Thyroid gland (tissue), 4 donors: Measurements from ENCODE around the gene OR8J3.

Source experiments
- CTCF ChIP-seq, 6 experiments: fragments of 200-600 bp in 3 of 6; fragments of 450-650 bp in 3 of 6; sonication (generic) in 3 of 6; IDR thresholded peaks; one replicate each; pipeline ENCODE4 v1.5.1; 2016 to 2019; ENCODE audit warnings: antibody characterized with exemption in 6 of 6, mild to moderate bottlenecking in 2 of 6, inconsistent platforms in 1 of 6, moderate library complexity in 1 of 6
- POLR2A ChIP-seq, 2 donors: fragments of 450-650 bp; IDR thresholded peaks; one replicate each; pipeline ENCODE4 v1.6.1; 2017; ENCODE audit warnings: antibody characterized with exemption in 2 of 2, mild to moderate bottlenecking in 2 of 2, moderate library complexity in 1 of 2

GRCh38 chr11:56183459-56183858, 43.5 kb upstream of the OR8J3 start:
- TF ChIP-seq CTCF (IDR thresholded peaks at IDR 0.05) (no peak), POLR2A (IDR thresholded peaks at IDR 0.05) (no peak)
